HG03135 (cell line): Measurements from ENCODE around the gene SPDYA.
"Not testable (repeated sequence)": the region's sequence is repeated elsewhere in the genome, so short reads cannot be mapped to it uniquely, and the experiment has no call there.

ENCODE experiments used
- ATAC-seq: cut with Tn5 transposase; IDR thresholded peaks from one replicate; pipeline ENCODE4 v1.9.1; 2021; ENCODE audit warnings: mild to moderate bottlenecking, moderate library complexity; ENCODE audit not compliant: unreplicated experiment

SPDYA gene

DNA sequence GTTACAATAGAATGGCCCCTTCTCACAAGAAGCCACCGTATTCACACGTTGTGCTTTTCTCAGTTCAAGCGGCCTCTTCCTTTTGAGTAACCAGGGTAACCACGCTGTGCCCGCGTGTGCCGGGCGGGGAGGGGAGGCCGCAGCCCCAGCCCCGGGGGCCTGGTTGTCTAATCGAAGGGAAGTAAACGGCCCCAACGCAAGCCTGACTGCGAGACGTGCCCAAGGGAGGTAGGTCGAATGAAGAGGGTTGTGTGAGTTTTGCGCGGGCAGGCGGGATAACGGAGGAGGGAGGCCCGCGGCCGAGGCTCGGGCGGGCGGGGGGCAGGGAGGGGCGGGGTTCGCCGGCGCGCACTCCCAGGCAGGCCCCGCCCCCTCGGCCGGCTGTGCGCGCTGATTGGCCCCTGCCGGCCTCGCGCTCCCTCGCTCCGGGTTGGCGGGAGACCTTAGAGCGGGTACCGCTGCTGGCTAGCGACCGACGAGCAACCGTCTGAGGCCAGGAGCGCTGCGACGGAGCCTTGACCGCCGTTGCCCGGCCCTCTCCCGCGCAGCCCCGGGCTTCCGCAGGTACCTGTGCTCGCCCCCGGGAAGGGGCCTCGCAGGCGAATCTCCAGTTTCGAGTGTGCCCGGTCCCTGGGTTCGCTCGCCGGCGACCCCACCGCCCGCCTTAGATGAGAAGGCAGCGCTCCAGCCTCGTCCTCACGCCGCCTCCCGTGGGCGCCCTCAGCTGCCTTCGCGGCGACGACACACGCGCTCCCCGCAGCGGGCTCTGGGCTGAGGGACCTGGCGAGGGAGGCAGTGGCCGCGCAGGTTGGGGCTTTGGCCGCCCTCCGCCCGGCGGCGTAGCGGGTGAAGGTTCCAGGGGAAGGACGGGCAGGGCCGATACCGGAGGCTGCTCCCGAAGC lies at the start of gene SPDYA:
SPDYA (plus strand) TSS at position 451 of the 902 bp plus-strand sequence. CDS start 5,181 bp downstream, outside the sequence.
- peak; percentile 77 for ATAC-seq

DNA sequence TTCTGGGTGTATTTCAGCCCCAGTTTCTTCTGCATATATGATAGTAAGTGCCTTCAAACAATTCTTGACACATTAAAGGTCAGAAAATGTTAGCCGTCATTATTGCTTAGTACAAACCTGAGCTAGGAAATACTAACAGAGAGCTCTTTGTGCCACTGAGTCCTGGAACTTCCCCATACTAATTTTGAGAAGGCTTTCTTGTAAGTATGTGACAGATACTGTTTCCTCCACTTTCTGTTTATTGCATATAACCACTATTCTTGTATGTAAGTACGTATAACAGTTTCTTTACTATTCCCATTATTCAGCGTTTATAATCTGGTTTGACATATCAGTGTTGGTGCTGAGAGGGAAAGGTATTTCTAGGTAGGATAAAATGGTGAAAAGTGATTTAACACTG lies 49.2 kb upstream of the SPDYA start:
- ATAC-seq = no peak

DNA sequence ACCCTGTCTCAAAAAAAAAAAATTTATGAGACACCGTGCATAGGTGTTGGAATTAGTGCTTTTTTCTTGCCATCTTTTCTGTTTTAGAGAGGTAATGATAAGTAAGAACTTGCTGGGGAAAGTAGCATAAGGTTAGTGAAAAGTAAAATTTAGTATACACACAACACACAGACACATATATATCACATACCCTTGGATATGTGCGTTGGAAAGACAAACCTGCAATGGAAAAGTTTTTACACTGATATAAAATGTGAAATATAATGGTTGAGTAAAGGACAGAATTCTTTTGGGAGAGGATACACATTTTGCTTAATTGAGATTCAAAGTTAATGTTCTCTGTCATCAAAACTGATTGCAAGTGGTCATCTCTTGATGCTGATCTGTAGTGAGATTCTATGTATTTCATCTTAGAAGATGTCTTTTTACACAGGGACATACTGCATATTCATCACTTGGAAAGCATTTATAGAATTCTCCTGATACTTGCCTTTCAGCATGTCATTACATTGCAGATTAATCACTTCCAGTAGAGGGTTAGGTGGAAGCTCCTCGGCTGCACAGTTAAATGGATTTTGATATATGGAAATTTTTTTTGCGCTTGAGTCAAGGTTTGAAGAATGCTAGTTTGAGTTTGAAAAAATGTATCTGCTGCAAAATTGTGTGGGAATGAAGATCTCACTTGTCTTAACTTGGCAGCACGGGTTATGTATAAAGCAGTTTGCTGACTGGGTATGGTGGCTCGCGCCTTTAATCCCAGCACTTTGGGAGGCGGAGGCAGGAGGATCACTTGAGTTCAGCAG lies 45.5 kb upstream of the SPDYA start:
- no peak for ATAC-seq

DNA sequence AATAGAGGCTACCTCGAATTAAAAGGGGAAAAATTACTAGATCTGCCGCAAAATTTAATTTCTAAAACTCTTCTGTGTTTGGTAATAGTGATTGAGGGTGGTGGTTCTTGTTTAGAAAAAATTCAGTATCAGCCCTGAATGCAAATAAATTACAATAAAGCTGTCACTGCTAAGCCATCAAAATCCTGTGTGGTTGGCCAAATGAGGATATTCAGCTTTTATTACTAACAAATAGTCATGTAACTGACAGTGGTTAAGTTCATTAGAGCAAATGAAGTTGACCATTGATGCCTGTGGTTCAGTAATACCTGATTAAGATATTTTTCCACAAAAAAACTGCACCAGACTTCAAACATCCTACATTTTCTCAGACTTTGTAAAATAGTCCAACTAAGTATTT lies 44.6 kb upstream of the SPDYA start:
- ATAC-seq = no peak

DNA sequence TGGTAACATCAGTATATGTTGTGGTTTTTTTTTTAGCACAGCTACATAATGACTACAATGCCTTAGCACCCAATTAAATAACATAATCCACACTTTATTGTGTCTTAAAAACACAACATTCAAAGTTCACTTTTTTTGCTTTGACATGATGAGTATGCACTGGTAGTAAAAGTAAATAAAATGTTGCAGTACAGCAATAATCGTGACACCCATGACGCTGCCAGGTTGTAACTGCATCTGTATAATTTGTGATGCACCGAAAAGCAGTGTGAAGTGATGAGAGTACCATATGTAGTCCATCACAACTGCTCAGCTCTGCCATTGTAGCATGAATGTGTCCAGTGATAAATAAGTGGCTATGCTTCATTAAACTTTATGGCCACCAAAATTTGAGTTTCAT lies 43.3 kb upstream of the SPDYA start:
- no peak for ATAC-seq

DNA sequence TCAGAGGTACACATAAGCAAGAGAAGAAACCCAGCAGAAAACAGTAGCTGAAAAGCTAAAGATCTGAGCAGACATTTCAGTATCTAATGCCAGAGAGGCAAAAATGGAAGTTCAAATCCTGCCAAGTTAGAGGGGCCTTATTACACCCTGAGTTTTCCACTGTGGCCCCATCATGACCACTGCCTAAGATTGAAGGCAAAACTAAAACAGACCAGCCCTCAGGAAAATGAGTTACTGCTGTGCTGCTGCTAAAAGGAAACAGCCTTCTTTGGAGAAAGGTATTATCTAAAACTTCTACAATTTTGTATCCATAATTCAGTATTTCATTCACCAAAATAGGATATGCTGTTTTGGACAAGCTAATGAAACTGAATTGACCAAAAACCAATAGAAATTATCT lies 42.2 kb upstream of the SPDYA start:
- ATAC-seq = no peak

DNA sequence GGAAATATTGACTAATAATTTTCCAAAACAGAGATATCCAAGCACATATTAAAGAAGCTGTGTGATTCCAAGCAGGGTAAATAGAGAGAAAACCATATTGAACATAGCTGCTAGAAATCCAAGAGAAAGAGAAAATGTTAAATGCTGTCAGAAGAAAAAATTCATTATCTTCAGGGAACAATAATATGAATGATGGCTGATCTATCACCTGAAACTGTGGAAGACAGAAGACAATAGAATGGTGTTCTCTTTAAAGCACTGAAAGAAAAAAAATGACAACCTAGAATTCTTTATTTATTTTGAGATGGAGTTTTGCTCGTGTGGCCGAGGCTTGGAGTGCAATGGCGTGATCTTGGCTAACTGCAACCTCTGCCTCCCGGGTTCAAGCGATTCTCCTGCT lies 41.7 kb upstream of the SPDYA start:
- no peak for ATAC-seq

DNA sequence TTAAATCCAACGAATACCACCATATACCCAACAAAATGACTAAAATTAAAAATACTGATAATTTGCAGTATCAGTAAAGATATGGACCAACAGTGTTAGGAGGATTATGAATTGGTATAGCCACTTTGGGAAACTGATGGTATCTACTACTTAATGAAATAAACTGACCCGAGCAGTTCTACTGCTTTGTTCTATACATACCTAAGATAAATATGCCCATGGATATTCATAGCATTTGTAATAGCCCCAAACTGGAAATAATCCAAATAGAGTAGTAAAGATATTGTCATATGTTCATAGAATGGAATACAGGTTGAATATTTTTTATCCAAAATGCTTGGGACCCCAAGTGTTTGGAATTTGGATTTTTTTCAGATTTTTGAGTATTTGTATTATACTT lies 38.3 kb upstream of the SPDYA start:
- no peak for ATAC-seq

DNA sequence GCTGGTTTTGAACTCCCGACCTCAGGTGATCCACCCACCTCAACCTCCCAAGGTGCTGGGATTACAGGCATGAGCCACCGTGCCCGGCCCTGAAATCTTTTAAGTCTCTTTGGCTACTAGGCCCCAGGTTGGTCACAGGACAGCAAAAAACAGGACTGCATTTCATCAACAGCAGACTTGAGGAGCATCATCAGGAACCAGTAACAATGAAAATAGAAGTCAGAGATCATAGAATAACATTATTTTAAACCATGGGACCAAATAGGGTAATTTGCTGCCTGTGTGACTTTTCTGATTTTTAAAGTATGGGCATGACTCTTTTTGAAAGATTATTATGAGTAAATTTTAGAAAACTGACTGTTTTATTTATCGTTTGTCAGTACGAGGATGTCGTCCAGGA lies 34.2 kb upstream of the SPDYA start:
- ATAC-seq = no peak

DNA sequence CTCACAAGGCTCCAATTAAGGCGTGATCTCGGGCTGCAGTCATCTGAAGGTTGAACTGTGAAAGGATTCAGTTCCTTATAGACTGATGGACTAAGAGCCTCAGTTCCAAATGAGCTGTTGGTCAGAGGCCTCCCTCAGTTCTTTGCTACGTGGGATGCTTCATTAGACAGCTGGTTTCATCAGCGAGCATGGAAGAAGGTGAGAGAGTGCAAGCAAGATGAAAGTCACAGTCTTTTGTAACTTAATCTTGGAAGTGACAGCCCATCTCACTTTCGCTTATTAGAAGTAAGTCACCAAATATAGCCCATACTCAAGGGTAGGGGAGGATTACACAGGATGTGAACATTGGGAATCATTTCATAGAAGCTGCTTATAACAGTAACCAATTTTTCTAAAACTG lies 32.2 kb upstream of the SPDYA start:
- ATAC-seq = no peak

DNA sequence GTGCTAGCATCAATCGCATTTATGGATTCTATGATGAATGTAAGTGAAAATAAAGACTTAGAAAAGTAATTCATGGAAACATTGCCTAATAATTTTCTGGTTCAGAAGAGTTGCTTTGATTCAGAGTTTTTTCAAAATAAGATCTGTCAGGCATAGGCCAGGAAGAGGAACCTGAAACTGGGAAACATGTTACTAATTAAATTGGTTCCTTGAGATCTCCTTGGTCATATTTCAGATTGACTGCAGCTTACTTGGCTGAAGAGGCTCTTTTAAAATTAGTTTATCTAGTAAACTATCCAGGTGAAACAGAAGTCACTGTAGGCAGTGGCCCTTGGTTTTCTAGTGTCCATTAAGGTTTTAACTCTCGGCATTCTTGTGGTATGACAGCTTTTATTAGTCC lies 31.6 kb upstream of the SPDYA start:
- no peak for ATAC-seq

DNA sequence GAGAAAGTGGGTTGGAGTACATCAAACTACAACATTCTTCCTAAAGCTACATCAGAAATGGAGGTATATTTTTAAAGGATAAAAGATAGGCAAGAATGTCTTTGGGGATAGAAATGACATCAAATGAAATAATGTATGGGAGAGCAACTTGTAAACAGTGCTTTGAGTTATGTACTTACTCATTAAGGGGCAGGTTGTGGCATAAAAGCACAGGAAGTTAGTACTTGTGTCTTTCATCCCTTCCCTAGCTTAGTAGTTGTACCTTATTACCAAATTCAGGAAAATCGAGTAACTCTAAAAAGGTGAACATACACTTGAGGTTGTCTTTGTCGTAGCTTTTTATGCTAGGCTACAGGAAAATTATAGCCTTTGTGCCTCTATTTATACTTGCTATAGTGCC lies 30.1 kb upstream of the SPDYA start:
- ATAC-seq = no peak

DNA sequence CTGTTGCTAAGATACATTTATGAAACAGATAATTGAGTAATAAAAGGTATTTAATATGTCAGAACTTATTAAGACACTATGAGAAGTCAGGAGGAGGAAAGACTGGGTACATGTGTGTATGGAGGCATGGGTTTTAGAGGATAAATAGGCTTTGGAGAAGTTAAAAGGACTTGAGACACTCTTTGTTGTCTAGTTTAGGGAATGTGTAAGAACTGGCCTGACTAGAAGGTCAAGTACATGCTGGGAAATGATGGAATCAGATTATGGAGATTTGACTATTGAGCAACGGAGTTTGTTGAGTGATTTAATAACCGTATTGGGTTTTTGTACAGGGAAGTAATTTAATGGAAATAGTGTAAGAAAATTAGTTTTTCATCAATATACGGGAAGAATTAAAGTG lies 28.2 kb upstream of the SPDYA start:
- ATAC-seq = no peak

DNA sequence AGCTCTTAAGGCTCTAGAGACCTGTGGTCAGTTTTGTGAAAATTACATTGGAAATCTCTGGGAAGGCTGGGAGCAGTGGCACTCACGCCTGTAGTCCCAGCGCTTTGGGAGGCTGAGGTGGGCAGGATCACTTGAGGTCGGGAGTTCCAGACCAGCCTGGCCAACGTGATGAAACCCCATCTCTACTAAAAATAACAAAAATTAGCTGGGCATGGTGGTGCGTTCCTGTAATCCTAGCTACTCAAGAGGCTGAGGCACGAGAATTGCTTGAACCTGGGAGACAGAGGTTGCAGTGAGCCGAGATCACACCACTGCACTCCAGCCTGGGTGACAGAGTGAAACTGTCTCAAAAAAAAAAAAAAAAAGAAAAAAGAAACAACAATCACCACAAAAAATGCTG lies 26.1 kb upstream of the SPDYA start:
- ATAC-seq = not testable (repeated sequence)

DNA sequence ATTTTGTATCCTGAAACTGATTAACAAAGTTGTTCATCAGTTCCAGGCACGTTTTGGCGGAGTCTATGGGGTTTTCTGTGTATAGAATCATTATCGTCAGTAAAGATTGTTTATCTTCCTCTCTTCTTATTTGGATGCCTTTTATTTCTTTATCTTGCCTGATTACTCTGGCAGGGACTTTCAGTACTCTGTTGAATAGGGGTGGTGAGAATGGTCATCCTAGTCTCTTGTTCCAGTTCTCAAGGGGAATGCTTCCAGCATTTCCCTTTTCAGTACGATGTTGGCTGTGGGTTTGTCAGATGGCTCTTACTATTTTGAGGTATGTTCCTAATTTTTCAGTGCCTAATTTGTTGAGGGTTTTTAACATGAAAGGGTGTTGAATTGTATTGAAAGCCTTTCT lies 14.0 kb upstream of the SPDYA start:
- no peak for ATAC-seq

DNA sequence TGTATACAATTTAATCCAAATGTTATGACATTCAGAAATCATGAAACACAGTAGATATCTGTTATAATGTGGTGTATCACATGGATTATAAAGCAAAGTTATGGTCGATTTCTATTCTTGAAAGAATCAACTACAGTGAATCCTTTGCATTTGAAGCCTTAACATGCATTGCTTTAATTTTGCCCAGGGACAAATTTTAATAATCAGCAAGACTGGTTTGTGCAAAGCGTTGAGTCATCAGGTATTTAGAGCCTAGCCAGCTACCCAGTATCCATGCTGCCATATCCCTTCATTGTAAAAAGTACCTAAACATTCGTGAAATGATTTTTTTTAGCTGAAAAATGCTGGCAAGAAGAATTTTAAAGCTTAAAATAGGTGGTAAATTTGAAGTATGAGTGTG lies 8.9 kb upstream of the SPDYA start:
- ATAC-seq = no peak

DNA sequence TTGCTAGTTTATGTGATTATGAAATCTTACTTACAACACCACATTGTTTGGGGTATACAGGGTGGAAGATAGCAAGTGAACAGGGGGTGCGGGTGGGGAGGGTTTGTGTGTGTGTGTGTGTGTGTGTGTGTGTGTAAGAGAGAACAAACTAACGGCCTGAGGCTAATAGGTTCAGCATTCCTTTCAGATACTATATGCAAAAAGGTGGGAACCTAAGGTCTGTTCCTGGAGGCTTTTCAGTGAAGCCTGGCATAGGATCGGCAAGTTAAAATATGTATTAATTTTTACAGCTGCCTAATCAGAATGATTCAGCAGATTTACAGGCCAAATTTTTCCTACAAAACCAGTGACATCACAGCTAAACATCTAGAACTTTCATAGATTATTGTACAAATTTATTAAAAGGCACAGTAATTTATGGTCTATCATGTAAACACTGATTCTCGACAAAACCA lies 7.6 kb upstream of the SPDYA start:
- no peak for ATAC-seq

DNA sequence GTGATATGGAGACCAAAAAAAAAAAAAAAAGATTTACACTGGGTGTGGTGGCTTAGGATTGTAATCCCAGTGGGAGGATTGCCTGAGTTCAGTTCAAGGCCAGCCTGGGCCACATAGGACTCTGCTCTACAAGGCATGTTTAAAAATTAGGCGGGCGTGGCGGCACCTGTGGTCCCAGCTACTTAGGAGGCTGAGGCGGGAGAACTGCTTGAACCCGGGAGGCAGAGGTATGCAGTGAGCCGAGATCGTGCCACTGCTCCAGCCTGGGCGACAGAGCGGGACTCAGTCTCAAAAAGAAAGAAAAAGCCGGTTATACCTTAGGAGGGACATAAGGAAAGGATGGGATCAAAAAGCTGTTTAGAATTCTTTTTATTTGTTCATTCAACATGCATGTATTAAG lies 707 bp upstream of the SPDYA start:
- no peak for ATAC-seq

DNA sequence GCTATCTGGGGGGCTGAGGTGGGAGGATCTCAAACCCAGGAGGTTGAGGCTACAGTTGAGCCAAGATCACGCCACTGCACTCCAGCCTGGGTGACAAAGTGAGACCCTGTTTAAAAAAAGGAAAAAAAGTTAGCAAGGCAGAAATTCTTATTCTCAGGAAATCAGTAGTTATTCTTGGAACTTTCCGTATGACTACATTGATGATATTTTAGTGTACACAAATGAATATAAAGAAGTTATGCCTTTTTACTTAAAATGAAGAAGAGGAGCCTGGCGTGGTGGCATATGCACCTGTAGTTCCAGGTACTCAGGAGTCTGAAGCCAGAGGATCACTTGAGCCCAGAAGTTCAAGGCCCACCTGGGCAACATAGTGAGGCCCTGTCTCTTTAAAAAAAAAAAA lies 7.4 kb downstream of the SPDYA start:
- no peak for ATAC-seq

DNA sequence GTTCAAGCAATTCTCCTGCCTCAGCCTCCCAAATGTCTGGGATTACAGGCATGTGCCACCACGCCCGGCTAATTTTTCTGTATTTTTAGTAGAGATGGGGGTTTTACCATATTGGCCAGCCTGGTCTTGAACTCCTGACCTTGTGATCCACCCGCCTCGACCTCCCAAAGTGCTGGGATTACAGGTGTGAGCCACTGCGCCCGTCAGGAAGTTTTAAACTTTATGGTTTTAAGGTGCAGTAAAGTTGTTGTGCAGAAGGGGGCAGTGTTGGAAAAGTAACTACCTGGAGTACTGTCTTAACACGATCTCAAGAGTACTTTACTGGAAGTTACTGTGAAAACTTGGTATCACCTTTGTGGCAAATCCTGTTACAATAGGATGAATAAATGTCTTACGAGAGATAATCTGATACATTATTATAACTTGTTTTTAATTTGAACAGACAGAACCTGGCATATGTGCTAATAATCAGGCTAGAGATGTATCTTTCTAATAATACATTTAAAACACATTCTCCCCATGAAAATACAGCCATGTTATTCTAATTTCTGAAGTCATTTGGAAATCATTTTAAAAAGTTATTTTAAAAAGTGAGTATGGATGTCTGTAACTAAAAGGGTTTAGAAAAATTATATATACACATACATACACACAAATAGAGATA lies 10.8 kb downstream of the SPDYA start:
- ATAC-seq = no peak

DNA sequence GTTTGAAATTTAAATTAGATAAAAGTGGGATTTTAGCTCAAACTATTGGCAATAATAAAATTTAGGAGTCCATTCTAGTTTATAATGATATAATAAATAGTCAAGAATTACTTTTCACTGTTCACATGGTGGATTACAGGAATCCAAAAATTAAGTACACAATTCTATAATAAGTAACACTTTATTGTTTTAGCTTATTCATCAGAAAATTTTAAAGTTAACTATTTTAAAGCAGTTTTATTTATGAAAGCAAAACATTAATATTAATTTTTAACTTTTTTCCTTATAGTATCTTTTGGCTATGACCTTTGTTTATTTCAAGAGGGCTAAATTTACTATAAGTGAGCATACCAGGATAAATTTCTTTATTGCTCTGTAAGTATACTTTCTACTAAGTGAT lies 11.4 kb downstream of the SPDYA start:
- ATAC-seq = no peak

DNA sequence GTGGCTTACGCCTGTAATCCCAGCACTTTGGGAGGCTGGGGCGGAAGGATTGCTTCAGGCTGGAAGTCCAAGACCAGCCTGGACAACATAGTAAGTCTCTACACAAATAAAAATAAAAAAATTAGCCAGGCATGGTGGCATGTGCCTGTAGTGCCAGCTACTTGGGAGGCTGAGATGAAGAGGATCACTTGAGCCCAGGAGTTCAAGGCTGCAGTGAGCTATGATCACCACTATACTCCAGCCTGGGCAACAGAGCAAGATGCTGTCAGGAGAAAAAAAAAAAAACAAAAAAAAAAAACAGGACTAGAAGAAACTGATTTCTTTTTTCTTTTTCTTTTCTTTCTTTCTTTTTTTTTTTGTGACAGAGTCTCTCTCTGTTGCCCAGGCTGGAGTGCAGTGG lies 13.6 kb downstream of the SPDYA start:
- ATAC-seq = no peak
